ENCODE data around the gene CPLANE2. TPM values are rescaled to one million over a fixed set of nuclear protein-coding genes. Genes with fewer than 3 reads are reported as not detected.
"Not testable (repeated sequence)": the region's sequence is repeated elsewhere in the genome, so short reads cannot be mapped to it uniquely, and the experiment has no call there.

Gene CPLANE2
- polyA plus RNA-seq, 3 donors = 3.7 to 6.0 (median 5.5) TPM

- no peak for DNase-seq (ENCODE audit: low read depth in 3 of 3, low spot score in 2 of 3)
Measured at GRCh38 chr1:16249596-16250241, 12.7 kb upstream of the CPLANE2 start.

- no peak for DNase-seq (ENCODE audit: low read depth in 3 of 3, low spot score in 2 of 3)
Measured at GRCh38 chr1:16248603-16249516, 11.9 kb upstream of the CPLANE2 start.

GRCh38 chr1:16248007-16248436, 11.0 kb upstream of the CPLANE2 start:
- DNase-seq (ENCODE audit: low read depth in 3 of 3, low spot score in 2 of 3) = no peak

- DNase-seq (ENCODE audit: low read depth in 3 of 3, low spot score in 2 of 3) = no peak
Measured at GRCh38 chr1:16247441-16247840, 10.5 kb upstream of the CPLANE2 start.

- no peak for DNase-seq (ENCODE audit: low read depth in 3 of 3, low spot score in 2 of 3)
Measured at GRCh38 chr1:16246961-16247360, 10.0 kb upstream of the CPLANE2 start.

- DNase-seq (ENCODE audit: low read depth in 3 of 3, low spot score in 2 of 3) = not testable (repeated sequence)
Measured at GRCh38 chr1:16246239-16246638, 9.3 kb upstream of the CPLANE2 start.

- no peak for DNase-seq (ENCODE audit: low read depth in 3 of 3, low spot score in 2 of 3)
Measured at GRCh38 chr1:16245476-16246196, 8.7 kb upstream of the CPLANE2 start.

- no peak for DNase-seq (ENCODE audit: low read depth in 3 of 3, low spot score in 2 of 3)
Measured at GRCh38 chr1:16244650-16245285, 7.8 kb upstream of the CPLANE2 start.

GRCh38 chr1:16243936-16244649, 7.1 kb upstream of the CPLANE2 start:
- peak in 1 of 3 donors; percentile 76 for DNase-seq (ENCODE audit: low read depth in 3 of 3, low spot score in 2 of 3)

GRCh38 chr1:16243215-16243610, 6.2 kb upstream of the CPLANE2 start:
- DNase-seq (ENCODE audit: low read depth in 3 of 3, low spot score in 2 of 3) = no peak

- DNase-seq (ENCODE audit: low read depth in 3 of 3, low spot score in 2 of 3) = no peak
Measured at GRCh38 chr1:16242556-16243214, 5.7 kb upstream of the CPLANE2 start.

GRCh38 chr1:16241221-16241708, 4.3 kb upstream of the CPLANE2 start:
- DNase-seq (ENCODE audit: low read depth in 3 of 3, low spot score in 2 of 3) = no peak

GRCh38 chr1:16239972-16240491, 3.0 kb upstream of the CPLANE2 start:
- DNase-seq (ENCODE audit: low read depth in 3 of 3, low spot score in 2 of 3) = no peak

- no peak for DNase-seq (ENCODE audit: low read depth in 3 of 3, low spot score in 2 of 3)
Measured at GRCh38 chr1:16237343-16237830, 404 bp upstream of the CPLANE2 start.

- DNase-seq (ENCODE audit: low read depth in 3 of 3, low spot score in 2 of 3) = no peak
Measured at GRCh38 chr1:16235944-16236510, 956 bp downstream of the CPLANE2 start.

GRCh38 chr1:16235347-16235746, 1.6 kb downstream of the CPLANE2 start:
- no peak for DNase-seq (ENCODE audit: low read depth in 3 of 3, low spot score in 2 of 3)

GRCh38 chr1:16233431-16233830, 3.6 kb downstream of the CPLANE2 start:
- DNase-seq (ENCODE audit: low read depth in 3 of 3, low spot score in 2 of 3) = no peak

GRCh38 chr1:16232316-16232710, 4.7 kb downstream of the CPLANE2 start:
- no peak for DNase-seq (ENCODE audit: low read depth in 3 of 3, low spot score in 2 of 3)
